ENCODE measurements around the gene TRPC6. TPM values are rescaled to one million over a fixed set of nuclear protein-coding genes. Genes with fewer than 3 reads are reported as not detected.

The TRPC6 gene
- total RNA-seq, 1 experiment from 2014 or later, result not detected

- ChIA-PET CTCF (no interaction called here), POLR2A (ENCODE audit: unreplicated experiment) (no interaction called here)
- no peaks in the 10 kb centered on the region for H3K79me2 ChIP-seq (ENCODE audit: low read depth)
These were observed 96.0 kb downstream of the TRPC6 start for GRCh38 chr11:101487775-101488174.

GRCh38 chr11:101482556-101483124 is 101.2 kb downstream of the TRPC6 start:
- CTCF ChIA-PET, result no interaction called here
- TF ChIP-seq CTCF (conservative IDR thresholded peaks at IDR 0.05), result no peak
- Histone ChIP-seq H3K9me3 (ENCODE audit: insufficient read depth, low read depth) (no peaks in the 10 kb centered on the region), H2AFZ (no peak overlapping the region), H3K79me2 (ENCODE audit: low read depth) (no peaks in the 10 kb centered on the region), H3K4me3 (no peak overlapping the region), H3F3A (ENCODE audit: insufficient read depth, low read depth) (no peaks in the 10 kb centered on the region), H3K9me2 (ENCODE audit: insufficient read depth) (no peaks in the 10 kb centered on the region), H3K27me3 (ENCODE audit: insufficient read depth, low read depth) (no peaks in the 10 kb centered on the region), H3K36me3 (ENCODE audit: low read depth) (no peaks in the 10 kb centered on the region), H3K4me1 (replicated peaks; ENCODE audit: insufficient read depth) (no peaks in the 10 kb centered on the region), H4K20me1 (ENCODE audit: insufficient read depth) (no peaks in the 10 kb centered on the region), H3K4me2 (no peak overlapping the region), H3K27ac (no peak overlapping the region)
- BruUV-seq (replicated peaks), result no TSS peak
- POLR2A ChIA-PET (ENCODE audit: unreplicated experiment), result no interaction called here
- no peak for DNase-seq
- intact Hi-C loops (cut with micrococcal nuclease; ENCODE audit: unreplicated experiment), result no loop called here

More at GRCh38 chr11:101487775-101488174, 96.0 kb downstream of the TRPC6 start:
- DNase-seq, result no peak
- Histone ChIP-seq H3K4me1 (replicated peaks; ENCODE audit: insufficient read depth) (no peaks in the 10 kb centered on the region), H3K36me3 (ENCODE audit: low read depth) (no peaks in the 10 kb centered on the region), H3K27me3 (ENCODE audit: insufficient read depth, low read depth) (no peaks in the 10 kb centered on the region), H3K27ac (no peak overlapping the region), H3F3A (ENCODE audit: insufficient read depth, low read depth) (no peaks in the 10 kb centered on the region), H3K9me3 (ENCODE audit: insufficient read depth, low read depth) (no peaks in the 10 kb centered on the region), H3K4me2 (no peak overlapping the region), H2AFZ (no peak overlapping the region), H3K4me3 (no peak overlapping the region), H3K9me2 (ENCODE audit: insufficient read depth) (no peaks in the 10 kb centered on the region), H4K20me1 (ENCODE audit: insufficient read depth) (no peaks in the 10 kb centered on the region)
- no TSS peak for BruUV-seq (replicated peaks)
- TF ChIP-seq EZH2 (IDR thresholded peaks at IDR 0.05; ENCODE audit: low read depth) (no peak), CTCF (conservative IDR thresholded peaks at IDR 0.05) (no peak)
- intact Hi-C loops (cut with micrococcal nuclease; ENCODE audit: unreplicated experiment), result no loop called here

GRCh38 chr11:101478587-101479369 is 105.0 kb downstream of the TRPC6 start:
- Histone ChIP-seq H3K36me3 (ENCODE audit: low read depth) (no peaks in the 10 kb centered on the region), H3K9me3 (ENCODE audit: insufficient read depth, low read depth) (no peaks in the 10 kb centered on the region), H3K4me2 (no peak overlapping the region), H3K27ac (no peak overlapping the region), H3F3A (ENCODE audit: insufficient read depth, low read depth) (no peaks in the 10 kb centered on the region), H3K4me1 (replicated peaks; ENCODE audit: insufficient read depth) (no peaks in the 10 kb centered on the region), H4K20me1 (ENCODE audit: insufficient read depth) (no peaks in the 10 kb centered on the region), H3K4me3 (no peak overlapping the region), H3K9me2 (ENCODE audit: insufficient read depth) (no peaks in the 10 kb centered on the region), H3K79me2 (ENCODE audit: low read depth) (no peaks in the 10 kb centered on the region), H3K27me3 (ENCODE audit: insufficient read depth, low read depth) (no peaks in the 10 kb centered on the region), H2AFZ (no peak overlapping the region)
- CTCF ChIA-PET, result no interaction called here
- no TSS peak for BruUV-seq (replicated peaks)
- intact Hi-C loops (cut with micrococcal nuclease; ENCODE audit: unreplicated experiment), result no loop called here
- POLR2A ChIA-PET (ENCODE audit: unreplicated experiment), result no interaction called here
- DNase-seq, result no peak
- TF ChIP-seq CTCF (conservative IDR thresholded peaks at IDR 0.05) (no peak), EZH2 (IDR thresholded peaks at IDR 0.05; ENCODE audit: low read depth) (no peak)

Measured in PC-9 (cell line).